BE2C (cell line): Measurements from ENCODE around the gene GET4.

Source experiments
- DNase-seq: peaks from one replicate; pipeline ENCODE4 v3.0.0-alpha.2; 2020
- H3K27me3 ChIP-seq: fragments of 250-450 bp; sonication (Bioruptor Pico); 2 replicates; pipeline ENCODE4 v1.5.1; 2020; ENCODE audit warnings: mild to moderate bottlenecking
- H3K36me3 ChIP-seq: fragments of 250-450 bp; sonication (Bioruptor Pico); 2 replicates; pipeline ENCODE4 v1.5.1; 2020; ENCODE audit warnings: mild to moderate bottlenecking
- H3K4me1 ChIP-seq: fragments of 250-450 bp; sonication (Bioruptor Pico); 2 replicates; pipeline ENCODE4 v1.5.1; 2020
- H3K4me3 ChIP-seq: 2 replicates; pipeline ENCODE4 v1.5.1; 2011; ENCODE audit warnings: low read depth, low read length
- H3K9me3 ChIP-seq: fragments of 250-450 bp; sonication (Bioruptor Pico); 2 replicates; pipeline ENCODE4 v1.5.1; 2020
- TF ChIP-seq, protein P1 (sequence below): IDR thresholded peaks from 2 replicates; pipeline ENCODE4 v1.5.1; 2012; ENCODE audit warnings: mild to moderate bottlenecking, low read depth, low read length

The GET4 gene

DNA sequence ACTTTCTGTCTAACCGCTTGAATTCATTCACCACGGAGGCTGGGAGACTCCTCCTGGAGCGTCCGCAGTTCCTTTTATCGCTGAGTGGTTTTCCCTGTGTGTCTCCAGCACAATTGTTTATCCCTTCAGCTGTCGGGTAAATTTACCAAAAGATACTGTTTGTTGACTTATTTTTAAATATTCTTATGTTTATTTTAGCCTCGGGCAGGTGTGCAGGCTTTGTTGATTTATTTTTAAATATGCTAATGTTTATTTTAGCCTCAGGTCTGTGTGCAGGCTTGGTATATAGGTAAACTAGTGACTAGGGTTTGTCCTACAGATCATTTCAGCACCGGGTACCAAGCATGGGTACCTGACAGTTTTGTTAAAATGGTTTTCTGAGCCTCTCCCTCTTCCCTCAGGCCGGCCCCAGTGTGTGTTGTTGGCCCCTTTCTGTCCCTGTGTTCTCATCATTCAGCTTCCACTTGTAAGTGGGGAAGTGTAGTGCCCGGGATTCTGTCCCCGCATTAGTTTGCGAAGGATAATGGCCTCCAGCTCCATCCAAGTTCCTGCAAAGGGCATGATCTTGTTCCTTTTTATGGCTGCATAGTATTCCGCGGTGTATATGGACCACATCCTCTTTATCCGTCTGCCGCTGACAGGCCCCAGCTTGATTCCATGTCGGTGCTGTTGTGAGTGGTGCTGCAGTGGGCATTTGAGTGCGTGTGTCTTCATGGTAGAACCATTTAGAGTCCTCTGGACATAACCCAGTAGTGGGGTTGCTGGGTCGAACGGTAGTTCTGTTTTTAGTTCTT lies 5.3 kb downstream of the GET4 start:
- H3K4me3 ChIP-seq, result no peak overlapping the region
- no peaks in the 10 kb centered on the region for H3K4me1 ChIP-seq
- H3K27me3 ChIP-seq, result no peaks in the 10 kb centered on the region
- no peak for DNase-seq
- H3K9me3 ChIP-seq, result no peaks in the 10 kb centered on the region
- TF ChIP-seq, protein P1, sequence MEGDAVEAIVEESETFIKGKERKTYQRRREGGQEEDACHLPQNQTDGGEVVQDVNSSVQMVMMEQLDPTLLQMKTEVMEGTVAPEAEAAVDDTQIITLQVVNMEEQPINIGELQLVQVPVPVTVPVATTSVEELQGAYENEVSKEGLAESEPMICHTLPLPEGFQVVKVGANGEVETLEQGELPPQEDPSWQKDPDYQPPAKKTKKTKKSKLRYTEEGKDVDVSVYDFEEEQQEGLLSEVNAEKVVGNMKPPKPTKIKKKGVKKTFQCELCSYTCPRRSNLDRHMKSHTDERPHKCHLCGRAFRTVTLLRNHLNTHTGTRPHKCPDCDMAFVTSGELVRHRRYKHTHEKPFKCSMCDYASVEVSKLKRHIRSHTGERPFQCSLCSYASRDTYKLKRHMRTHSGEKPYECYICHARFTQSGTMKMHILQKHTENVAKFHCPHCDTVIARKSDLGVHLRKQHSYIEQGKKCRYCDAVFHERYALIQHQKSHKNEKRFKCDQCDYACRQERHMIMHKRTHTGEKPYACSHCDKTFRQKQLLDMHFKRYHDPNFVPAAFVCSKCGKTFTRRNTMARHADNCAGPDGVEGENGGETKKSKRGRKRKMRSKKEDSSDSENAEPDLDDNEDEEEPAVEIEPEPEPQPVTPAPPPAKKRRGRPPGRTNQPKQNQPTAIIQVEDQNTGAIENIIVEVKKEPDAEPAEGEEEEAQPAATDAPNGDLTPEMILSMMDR, result no peak
- H3K36me3 ChIP-seq, result peaks cover 28% of the 10 kb centered on the region

DNA sequence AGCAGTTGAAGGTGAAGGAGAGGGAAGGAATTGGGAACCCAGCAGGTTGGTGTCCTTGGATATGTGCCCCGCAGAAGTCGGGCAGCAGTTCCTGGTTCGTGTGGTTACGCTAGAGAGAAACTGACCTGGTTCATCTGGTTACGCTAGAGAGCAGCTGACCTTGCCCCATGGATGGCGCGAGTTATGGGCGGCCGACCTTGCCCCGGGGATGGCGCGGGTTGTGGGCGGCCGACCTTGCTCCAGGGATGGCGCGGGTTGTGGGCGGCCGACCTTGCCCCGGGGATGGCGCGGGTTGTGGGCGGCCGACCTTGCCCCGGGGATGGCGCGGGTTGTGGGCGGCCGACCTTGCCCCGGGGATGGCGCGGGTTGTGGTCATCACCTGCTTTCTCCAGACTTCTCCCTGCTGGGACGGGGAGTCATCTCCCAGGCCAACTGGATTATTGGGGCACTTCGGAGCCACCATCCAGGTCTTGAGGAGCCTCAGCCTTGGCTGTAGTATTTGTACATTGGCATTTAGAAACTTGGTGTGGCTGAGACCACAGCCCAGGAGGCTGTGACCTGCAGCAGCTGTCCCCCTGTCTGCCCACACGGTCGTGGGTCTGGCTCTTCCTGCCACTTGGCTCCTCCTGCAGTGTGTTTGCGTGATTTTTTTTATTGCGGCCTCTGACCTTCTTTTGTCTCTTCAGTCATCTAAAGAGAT lies 6.1 kb downstream of the GET4 start:
- Histone ChIP-seq H3K4me3 (no peak overlapping the region), H3K9me3 (no peaks in the 10 kb centered on the region), H3K27me3 (no peaks in the 10 kb centered on the region), H3K4me1 (no peaks in the 10 kb centered on the region), H3K36me3 (peaks cover 37% of the 10 kb centered on the region)
- TF ChIP-seq, protein P1, result no peak
- DNase-seq, result no peak

DNA sequence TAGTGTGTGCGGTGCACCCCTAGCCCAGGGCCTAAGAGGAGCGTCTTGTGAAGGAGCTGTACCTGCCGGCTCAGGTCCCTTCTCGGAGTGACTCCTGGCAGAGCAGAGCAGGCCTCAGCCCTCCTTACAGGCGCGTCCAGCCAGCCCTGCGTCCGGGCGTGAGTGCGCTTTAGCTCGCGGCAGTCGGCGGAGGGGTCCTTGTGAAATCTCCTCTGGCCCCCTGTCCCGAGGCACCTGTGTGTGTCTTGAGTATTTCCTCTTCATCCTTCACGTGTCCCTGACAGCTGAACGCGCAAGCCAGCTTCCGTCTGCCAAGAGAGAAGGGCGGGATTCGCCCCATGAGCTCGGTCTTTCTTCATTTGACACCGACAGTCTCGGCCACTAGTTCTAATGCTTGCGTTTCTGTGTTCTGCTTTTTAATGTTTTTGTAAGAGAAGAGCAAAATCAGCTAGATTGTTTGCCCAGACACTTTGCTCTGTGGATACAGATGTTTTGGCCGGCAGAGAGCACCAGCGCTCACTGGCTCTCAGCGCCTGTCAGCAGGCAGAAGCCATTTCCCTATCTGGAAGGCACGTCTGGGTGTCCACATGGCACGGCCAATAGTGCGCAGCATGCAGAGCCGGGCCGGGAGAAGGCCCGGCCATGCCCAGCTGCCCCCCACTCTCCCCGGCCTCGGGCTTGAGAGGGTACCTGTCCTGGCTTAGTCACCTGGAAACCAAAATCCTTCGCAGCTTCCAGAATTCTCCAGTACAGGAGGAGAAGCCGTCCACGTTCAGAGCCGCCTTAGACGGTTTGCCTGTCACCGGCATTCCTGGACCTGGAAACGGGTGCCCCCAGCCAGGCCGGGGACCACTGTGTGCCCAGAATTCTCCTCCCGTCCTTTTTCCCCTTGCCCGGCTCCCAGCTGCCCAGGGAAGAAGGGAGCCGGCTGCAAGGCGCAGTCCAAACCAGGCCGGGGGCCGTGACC lies 7.0 kb downstream of the GET4 start:
- TF ChIP-seq, protein P1, result peak; percentile 21; the same call in 1 of the 2 replicates
- Histone ChIP-seq H3K4me3 (no peak overlapping the region), H3K36me3 (peaks cover 45% of the 10 kb centered on the region), H3K4me1 (no peaks in the 10 kb centered on the region), H3K9me3 (no peaks in the 10 kb centered on the region), H3K27me3 (no peaks in the 10 kb centered on the region)
- no peak for DNase-seq

DNA sequence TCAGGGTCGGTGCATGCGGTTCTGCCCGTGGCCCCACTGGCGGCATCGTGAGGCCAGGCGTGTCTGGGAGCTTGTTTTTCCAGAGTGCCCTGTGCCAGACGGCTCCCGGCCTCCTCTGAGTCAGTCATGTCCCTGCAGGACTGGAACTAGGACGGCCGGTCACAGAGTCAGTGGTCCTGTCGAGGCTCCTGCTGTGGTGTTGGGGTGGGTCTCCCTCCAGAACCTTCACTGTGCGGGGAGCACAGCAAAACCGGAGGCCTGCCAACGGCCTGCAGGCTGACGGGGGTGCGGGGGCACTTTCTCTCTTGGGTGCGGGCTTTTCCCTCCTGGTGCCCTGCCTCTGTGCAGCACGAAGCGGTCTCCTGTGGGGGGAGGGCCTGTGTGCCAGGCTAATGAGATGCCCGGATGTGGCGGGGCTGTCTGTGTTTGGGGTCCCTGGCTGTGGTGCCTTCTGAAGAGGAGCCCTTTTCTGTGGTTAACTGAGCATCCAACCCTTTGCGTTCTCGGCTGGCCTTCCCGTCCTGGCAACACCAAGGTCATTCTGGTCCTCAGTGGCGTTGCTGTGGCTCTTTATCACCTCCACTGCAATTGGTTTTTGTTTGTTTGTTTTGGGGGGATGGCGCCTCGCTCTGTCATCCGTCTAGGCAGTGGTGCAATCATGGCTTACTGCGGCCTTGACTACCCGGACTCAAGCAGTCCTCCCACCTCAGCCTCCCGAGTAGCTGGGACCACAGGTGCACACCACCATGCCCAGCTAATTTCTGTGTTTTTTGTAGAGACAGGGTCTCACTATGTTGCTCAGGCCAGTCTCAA lies 8.0 kb downstream of the GET4 start:
- H3K36me3 ChIP-seq, result peaks cover 48% of the 10 kb centered on the region
- no peak overlapping the region for H3K4me3 ChIP-seq
- no peaks in the 10 kb centered on the region for H3K4me1 ChIP-seq
- H3K27me3 ChIP-seq, result no peaks in the 10 kb centered on the region
- H3K9me3 ChIP-seq, result no peaks in the 10 kb centered on the region
- no peak for DNase-seq
- TF ChIP-seq, protein P1, result no peak

DNA sequence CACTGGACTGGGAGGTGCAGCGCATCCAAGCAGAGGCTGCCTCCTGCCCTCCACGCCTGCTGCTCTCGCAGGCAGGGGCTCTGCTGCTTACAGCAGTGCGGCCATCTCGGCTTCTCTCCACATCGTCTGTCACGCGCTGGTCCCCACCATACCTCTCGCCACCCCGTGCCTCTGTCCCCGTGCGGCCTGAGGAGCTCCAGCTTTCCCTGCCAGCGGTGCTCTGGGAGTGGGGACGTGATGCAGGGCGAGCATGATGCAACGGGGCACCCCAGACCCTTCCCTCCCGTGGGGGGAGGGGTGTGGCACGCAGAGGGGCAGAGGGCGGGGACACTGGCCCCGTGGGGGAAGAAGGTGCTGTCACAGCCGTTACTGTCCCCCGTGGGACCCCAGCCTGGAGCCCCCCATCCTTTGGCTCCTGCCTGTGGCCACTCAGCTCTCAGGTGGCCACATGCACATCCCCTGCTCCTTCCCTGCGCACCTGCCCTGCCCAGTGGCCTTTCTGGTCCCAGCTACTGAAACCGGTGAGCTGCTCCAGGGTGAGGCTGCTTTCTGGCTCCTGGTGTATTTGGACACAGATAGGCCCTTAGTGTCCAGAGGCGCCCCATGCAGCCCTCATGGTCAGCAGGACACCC lies 9.0 kb downstream of the GET4 start:
- Histone ChIP-seq H3K4me1 (no peaks in the 10 kb centered on the region), H3K27me3 (no peaks in the 10 kb centered on the region), H3K4me3 (no peak overlapping the region), H3K9me3 (no peaks in the 10 kb centered on the region), H3K36me3 (peaks cover 39% of the 10 kb centered on the region)
- no peak for DNase-seq
- TF ChIP-seq, protein P1, result no peak
